MM.1S (cell line): ENCODE measurements around the gene SPACA7.

Experiments
- DNase-seq: peaks from one replicate; pipeline ENCODE4 v3.0.0-alpha.2; 2015
- H2AFZ ChIP-seq: fragments of 300-600 bp; sonication (generic); 2 replicates; pipeline ENCODE4 v1.6.0; 2016; ENCODE audit warnings: antibody characterized with exemption, low read length
- H3F3A ChIP-seq: fragments of 300-600 bp; sonication (generic); 2 replicates; pipeline ENCODE4 v1.6.1; 2016; ENCODE audit warnings: mild to moderate bottlenecking, antibody characterized with exemption, low read length, moderate library complexity, mixed read lengths; ENCODE audit not compliant: insufficient read depth
- H3K27ac ChIP-seq: fragments of 300-600 bp; sonication (generic); 2 replicates; pipeline ENCODE4 v1.5.1; 2016; ENCODE audit warnings: mild to moderate bottlenecking, low read length
- H3K27me3 ChIP-seq: fragments of 300-600 bp; sonication (generic); replicated peaks from 2 replicates; pipeline ENCODE4 v1.6.0; 2016; ENCODE audit warnings: low read length; ENCODE audit not compliant: insufficient read depth
- H3K36me3 ChIP-seq: fragments of 300-600 bp; sonication (generic); replicated peaks from 2 replicates; pipeline ENCODE4 v1.6.1; 2016; ENCODE audit warnings: mild to moderate bottlenecking, low read length, mixed read lengths; ENCODE audit not compliant: insufficient read depth
- H3K4me1 ChIP-seq: fragments of 300-600 bp; sonication (generic); 2 replicates; pipeline ENCODE4 v1.6.1; 2016; ENCODE audit warnings: low read length, mixed read lengths
- H3K4me2 ChIP-seq: fragments of 300-600 bp; sonication (generic); 2 replicates; pipeline ENCODE4 v1.6.0; 2016; ENCODE audit warnings: low read depth, low read length
- H3K4me3 ChIP-seq: fragments of 300-600 bp; sonication (generic); 2 replicates; pipeline ENCODE4 v1.5.1; 2016; ENCODE audit warnings: low read length, mixed read lengths
- H3K79me2 ChIP-seq: fragments of 300-600 bp; sonication (generic); 2 replicates; pipeline ENCODE4 v1.6.1; 2016; ENCODE audit warnings: mixed run types, low read length, mixed read lengths
- H3K9ac ChIP-seq: fragments of 300-600 bp; sonication (generic); 2 replicates; pipeline ENCODE4 v1.6.1; 2016; ENCODE audit warnings: low read length, mixed read lengths
- H3K9me2 ChIP-seq: fragments of 300-600 bp; sonication (generic); replicated peaks from 2 replicates; pipeline ENCODE4 v1.6.1; 2016; ENCODE audit warnings: mild to moderate bottlenecking, low read length, mixed read lengths; ENCODE audit not compliant: insufficient read depth
- H3K9me3 ChIP-seq: fragments of 300-600 bp; sonication (generic); replicated peaks from 2 replicates; pipeline ENCODE4 v1.6.1; 2016; ENCODE audit warnings: mild to moderate bottlenecking, low read length, mixed read lengths; ENCODE audit not compliant: insufficient read depth
- H4K20me1 ChIP-seq: fragments of 300-600 bp; sonication (generic); 2 replicates; pipeline ENCODE4 v1.6.1; 2016; ENCODE audit warnings: mild to moderate bottlenecking, low read length, moderate library complexity, mixed read lengths; ENCODE audit not compliant: insufficient read depth
- CTCF ChIP-seq: fragments of 300-600 bp; sonication (generic); IDR thresholded peaks from 2 replicates; pipeline ENCODE4 v1.5.1; 2016; ENCODE audit warnings: antibody characterized with exemption, low read length, mixed read lengths
- EZH2 ChIP-seq: fragments of 300-600 bp; sonication (generic); optimal IDR thresholded peaks from 2 replicates; pipeline ENCODE3; 2017; ENCODE audit warnings: low read depth, mild to moderate bottlenecking, antibody characterized with exemption, low read length, mixed read lengths
- EZH2phosphoT487 ChIP-seq: fragments of 300-600 bp; sonication (generic); IDR thresholded peaks from 2 replicates; pipeline ENCODE4 v1.6.1; 2018; ENCODE audit warnings: antibody characterized with exemption, low read length

Gene SPACA7

GRCh38 chr13:112335135-112335534 lies 41.0 kb upstream of the SPACA7 start:
- H3K9me3 ChIP-seq = no peaks in the 10 kb centered on the region
- no peak overlapping the region for H2AFZ ChIP-seq
- H3K79me2 ChIP-seq = no peaks in the 10 kb centered on the region
- H3K36me3 ChIP-seq = no peaks in the 10 kb centered on the region
- H3K9ac ChIP-seq = no peak overlapping the region
- no peaks in the 10 kb centered on the region for H4K20me1 ChIP-seq
- peaks cover 20% of the 10 kb centered on the region for H3K27me3 ChIP-seq
- TF ChIP-seq CTCF = no peak
- no peak for TF ChIP-seq EZH2
- TF ChIP-seq EZH2phosphoT487 = no peak
- H3K4me2 ChIP-seq = no peak overlapping the region
- no peaks in the 10 kb centered on the region for H3K4me1 ChIP-seq
- H3K27ac ChIP-seq = no peak overlapping the region
- no peaks in the 10 kb centered on the region for H3K9me2 ChIP-seq
- no peak for DNase-seq
- no peak overlapping the region for H3K4me3 ChIP-seq
- no peaks in the 10 kb centered on the region for H3F3A ChIP-seq

- Histone ChIP-seq H3K4me2 (peak overlapping the region; percentile 90; the same call in 1 of the 2 replicates), H3K4me3 (no peak overlapping the region), H3K27ac (no peak overlapping the region), H3K4me1 (no peaks in the 10 kb centered on the region), H3F3A (no peaks in the 10 kb centered on the region), H3K9me3 (no peaks in the 10 kb centered on the region), H3K9ac (no peak overlapping the region), H3K79me2 (no peaks in the 10 kb centered on the region), H3K27me3 (peaks cover 14% of the 10 kb centered on the region), H4K20me1 (no peaks in the 10 kb centered on the region), H2AFZ (no peak overlapping the region), H3K36me3 (no peaks in the 10 kb centered on the region), H3K9me2 (no peaks in the 10 kb centered on the region)
- DNase-seq = peak; percentile 24
- TF ChIP-seq EZH2 (no peak), CTCF (no peak), EZH2phosphoT487 (no peak)
Measured at GRCh38 chr13:112341446-112341845, 34.7 kb upstream of the SPACA7 start.

GRCh38 chr13:112341976-112342735 lies 34.0 kb upstream of the SPACA7 start:
- Histone ChIP-seq H3K9me2 (no peaks in the 10 kb centered on the region), H3F3A (no peaks in the 10 kb centered on the region), H3K9me3 (no peaks in the 10 kb centered on the region), H4K20me1 (no peaks in the 10 kb centered on the region), H2AFZ (peak overlapping the region; percentile 44; the same call in 1 of the 2 replicates), H3K27ac (no peak overlapping the region), H3K4me3 (peak overlapping the region; percentile 48), H3K36me3 (no peaks in the 10 kb centered on the region), H3K4me1 (no peaks in the 10 kb centered on the region), H3K79me2 (no peaks in the 10 kb centered on the region), H3K4me2 (peak overlapping the region; percentile 90), H3K9ac (no peak overlapping the region), H3K27me3 (peaks cover 14% of the 10 kb centered on the region)
- peak; percentile 34 for DNase-seq
- TF ChIP-seq EZH2phosphoT487 = no peak
- peak; percentile 14 for TF ChIP-seq CTCF
- TF ChIP-seq EZH2 = no peak
